GM20000 (cell line): ENCODE results near the gene SRSF8.

Source experiments
- DNase-seq: peaks from one replicate; pipeline ENCODE4 v3.0.0; 2012; ENCODE audit warnings: low spot score
- CTCF ChIP-seq: IDR thresholded peaks from 2 replicates; pipeline ENCODE4 v1.5.1; 2012; ENCODE audit warnings: mild to moderate bottlenecking, control low read depth; ENCODE audit errors: extremely low read depth, missing control alignments

SRSF8 gene

GRCh38 chr11:95082576-95083001, 15.9 kb downstream of the SRSF8 start:
- no peak for TF ChIP-seq CTCF
- DNase-seq, result no peak

GRCh38 chr11:95084509-95084908, 17.8 kb downstream of the SRSF8 start:
- DNase-seq, result peak; percentile 39

GRCh38 chr11:95085117-95085816, 18.5 kb downstream of the SRSF8 start:
- no peak for TF ChIP-seq CTCF
- no peak for DNase-seq

More at GRCh38 chr11:95084509-95084908, 17.8 kb downstream of the SRSF8 start:
- TF ChIP-seq CTCF, result no peak

- DNase-seq, result no peak
- no peak for TF ChIP-seq CTCF
These were observed 19.4 kb downstream of the SRSF8 start for GRCh38 chr11:95086151-95086550.

- no peak for DNase-seq
- no peak for TF ChIP-seq CTCF
These were observed 20.3 kb downstream of the SRSF8 start for GRCh38 chr11:95086836-95087570.

GRCh38 chr11:95088946-95089619, 22.4 kb downstream of the SRSF8 start:
- DNase-seq, result peak; percentile 56
- TF ChIP-seq CTCF, result no peak
